ENCODE measurements around the gene FANCF.

Gene FANCF

DNA sequence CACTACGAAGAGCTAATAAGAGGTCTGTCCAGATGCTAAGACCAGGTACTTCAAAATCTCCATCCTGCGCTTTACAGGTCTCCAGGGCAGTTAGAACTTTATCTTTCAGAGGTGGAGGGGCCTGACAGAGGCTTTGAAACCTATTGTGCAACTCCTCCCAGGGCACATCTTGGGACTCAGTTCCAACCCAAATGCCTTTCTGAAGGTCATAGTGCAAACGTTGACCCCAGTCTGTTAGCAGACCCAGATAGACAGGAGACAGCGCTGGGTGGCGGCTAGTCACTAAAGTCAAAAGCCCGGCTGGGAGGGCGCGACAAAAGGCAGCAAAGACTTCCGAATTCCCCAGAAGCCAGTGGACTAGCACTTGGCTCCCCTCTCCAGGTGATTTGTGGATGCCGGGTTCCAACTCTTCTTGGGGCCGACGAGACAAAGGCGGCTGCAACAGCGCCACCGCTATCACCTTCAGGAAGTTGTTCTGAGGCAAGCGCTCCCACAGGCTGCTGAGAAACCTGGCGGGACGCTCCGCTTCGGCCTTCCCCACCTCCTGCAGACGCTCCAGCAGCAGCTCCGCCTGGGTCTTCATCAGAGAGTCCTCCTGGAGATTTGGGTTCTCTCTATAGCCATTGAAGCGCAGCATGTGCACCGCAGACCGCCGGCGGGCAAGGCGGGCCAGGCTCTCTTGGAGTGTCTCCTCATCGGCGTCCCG lies 728 bp downstream of the FANCF start:
- DNase-seq, result peak; percentile 54

DNA sequence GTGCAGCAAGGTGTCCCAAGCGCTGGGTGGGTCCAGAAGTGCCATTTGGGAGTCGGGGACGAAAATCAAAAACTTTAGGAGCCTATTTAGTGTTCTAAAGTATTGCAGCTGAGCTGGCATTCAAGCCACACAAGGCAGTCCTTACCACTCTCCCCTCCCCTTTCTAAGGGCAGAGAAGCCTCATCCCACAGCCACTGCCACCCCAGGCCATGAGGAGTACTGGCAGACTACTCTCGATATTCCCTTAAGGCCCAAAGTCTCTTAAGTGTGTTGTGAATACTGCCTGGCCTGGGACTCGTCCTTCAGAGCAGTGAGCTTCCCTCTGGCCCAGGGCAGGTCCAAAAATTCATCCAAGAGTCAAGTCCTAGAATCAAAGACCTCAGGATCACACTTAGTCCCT lies 7.8 kb downstream of the FANCF start:
- DNase-seq, result no peak

DNA sequence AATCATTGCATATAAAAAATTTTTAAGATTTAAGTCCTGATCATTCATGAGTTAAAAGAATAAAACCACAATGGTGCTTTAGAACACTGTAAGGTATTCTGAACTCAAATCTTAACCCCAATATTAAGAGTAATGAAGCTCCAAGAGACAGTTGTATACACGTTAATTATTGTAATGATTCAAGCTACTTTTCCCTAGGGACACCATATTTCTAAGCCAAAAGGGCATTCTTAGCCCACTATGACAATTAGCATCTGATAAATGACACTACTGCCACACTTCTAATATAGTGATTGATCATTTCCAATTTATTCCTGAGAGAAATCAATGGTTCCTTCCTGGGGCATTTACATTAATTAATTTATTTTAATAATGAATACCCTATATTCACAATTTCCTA lies 21.7 kb downstream of the FANCF start:
- no peak for DNase-seq

DNA sequence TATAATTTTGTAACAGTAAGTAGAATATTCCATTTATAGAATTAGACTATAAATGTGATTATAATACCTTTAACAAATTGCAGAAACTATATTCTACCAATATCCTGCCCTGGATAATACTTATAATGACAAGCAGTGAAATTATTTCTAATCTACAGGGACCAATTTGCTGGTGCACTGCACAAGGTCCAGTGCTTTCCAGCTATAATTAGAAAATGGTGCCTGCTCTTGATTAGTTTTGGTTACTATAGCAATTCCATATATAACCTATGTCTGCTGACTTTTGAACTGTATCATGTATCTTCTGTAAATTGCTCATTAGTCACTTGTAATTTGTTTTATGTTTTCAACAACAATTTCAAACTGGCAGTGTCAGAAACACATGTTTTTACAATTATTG lies 23.1 kb downstream of the FANCF start:
- DNase-seq, result no peak

DNA sequence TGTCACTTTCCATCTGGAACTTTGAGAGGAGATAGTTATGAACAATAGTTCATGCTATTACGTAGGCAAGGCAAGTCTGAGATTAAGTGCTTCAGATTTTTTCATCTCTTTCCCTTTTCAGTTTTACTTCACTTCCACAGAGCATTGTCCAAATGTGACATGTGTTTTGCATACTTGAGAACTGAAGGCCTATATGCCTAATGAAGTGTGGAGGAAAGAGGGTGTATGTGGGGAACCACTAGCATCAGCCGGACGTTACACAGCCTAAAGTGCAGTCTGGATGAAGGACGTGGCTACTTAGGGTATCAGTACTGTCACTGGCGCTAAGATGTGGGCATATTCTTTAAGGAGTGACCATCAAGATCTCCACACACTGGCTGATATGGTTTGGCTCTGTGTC lies 26.2 kb downstream of the FANCF start:
- DNase-seq, result no peak

DNA sequence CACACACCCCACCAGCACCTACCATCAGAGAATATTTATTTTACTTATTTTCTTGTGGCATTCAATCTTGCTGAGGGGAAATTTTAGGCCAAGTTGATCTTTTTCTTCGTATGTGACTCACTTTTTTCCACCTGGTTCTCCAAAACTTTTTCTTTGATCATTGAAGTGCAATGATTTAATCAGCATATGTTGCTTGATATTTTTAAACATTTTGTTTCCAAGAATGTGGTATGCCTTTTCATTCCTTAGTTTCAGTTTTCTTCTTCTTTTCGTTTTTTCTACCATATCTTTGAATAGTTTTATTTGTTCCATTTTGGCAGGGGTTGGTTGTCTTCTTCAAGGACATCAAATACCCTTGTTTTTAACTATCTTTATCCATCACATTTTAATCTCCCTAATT lies 28.6 kb downstream of the FANCF start:
- no peak for DNase-seq

DNA sequence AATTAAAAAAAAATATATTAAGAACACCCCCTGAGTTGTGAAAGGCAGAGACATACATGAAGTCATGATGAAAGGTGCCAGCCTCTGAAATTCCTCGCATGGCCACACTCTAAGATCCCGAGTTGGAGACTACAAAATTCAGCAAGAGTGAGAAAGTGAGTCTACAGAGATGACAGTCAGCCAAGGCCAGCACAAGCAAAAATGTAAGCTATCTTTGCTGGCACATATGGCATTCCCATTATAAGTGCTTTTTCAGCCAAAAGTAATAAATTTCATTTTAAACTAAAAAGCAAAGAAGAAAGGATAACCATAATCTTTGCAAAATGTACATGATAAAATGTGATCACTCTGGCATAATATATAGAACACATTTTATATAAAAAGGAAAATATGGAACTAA lies 40.6 kb downstream of the FANCF start:
- no peak for DNase-seq

DNA sequence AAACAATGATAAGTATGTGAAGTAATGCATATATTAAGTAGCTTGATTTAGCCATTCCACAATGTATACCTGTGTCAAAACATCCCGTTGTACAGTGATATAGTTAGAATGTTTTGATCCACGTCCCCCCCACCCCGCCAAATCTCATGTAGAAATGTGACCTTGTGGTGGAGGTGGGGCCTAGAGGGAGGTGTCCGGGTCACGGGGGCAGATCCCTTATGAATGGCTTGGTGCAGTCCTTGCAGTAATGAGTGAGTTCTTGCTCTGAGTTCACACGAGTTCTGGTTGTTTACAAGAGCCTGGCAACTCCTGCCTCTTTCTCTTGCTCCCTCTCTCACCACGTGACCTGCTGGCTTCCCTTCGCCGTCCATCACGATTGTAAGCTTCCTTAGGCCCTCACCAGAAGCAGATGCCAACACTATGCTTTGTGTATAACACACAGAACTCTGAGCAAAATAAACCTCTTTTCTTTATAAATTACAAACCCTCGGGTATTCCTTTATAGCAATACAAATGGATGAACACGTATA lies 41.6 kb downstream of the FANCF start:
- no peak for DNase-seq

DNA sequence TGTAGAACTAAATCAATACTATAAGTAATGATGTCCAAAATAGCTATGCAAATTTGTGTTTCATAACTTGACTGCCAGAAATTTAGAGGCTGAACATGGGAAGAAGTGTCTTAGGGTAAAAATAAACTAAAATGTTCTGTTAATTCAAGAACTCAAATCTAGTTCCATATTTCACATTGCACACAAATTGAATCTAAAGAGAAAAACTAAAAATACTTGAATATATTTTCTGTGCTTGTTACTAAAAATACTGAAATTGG lies 43.5 kb downstream of the FANCF start:
- DNase-seq, result no peak

DNA sequence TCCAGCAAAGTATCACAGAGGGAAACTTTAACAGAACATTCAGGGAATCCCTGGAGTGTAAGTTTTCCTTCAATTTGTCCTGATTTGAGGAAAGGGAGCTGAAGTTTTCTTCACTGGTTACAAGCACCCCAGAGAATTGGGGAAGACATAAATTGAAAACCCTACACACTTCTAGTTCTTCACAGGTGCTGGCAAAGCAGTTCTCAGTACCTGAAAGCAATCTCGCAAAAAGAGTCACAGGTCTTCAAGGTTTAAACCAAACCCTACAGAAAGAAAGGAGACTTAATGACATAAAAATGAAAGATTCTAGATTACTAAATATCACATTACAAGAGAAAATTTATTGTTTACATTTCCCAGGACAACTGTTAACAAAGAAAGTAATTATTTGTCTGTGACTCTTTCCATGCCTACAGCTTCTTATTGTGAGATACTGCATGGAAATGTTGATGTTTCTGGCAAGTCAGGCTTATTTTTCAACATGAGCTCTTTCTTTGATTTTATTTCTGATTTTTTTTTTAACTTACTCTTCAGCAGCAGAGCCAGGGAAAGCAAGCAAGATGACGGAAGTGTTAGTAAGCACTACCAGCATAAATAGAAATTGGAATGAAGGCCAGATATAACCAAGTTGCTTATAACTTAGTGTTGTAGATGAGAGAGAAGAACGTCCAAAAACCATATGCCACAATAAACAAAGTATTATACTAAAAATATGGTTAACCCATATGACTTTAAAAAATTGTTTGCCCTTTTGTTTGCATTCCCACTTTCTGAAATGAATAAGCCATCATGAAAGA lies 44.1 kb downstream of the FANCF start:
- DNase-seq, result no peak

DNA sequence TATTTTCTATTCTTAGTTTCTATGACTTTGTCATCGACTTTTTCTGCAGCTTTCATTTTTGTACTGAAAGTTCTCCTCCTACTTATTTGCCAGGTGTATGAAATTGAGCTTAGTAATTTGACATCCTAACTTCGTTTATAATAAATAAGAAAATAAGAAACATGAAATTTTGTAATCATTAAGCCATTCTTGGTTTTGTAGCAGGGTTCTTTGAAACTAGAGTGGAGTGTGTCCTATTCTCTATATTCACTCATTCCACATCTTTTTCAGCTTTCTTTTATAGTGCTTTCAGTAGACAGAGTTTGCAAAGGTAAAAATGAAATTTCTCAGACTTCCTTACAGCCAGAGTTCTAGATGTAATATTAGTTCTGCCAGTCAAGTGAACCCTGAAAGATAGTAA lies 47.8 kb downstream of the FANCF start:
- DNase-seq, result no peak

All from effector CD4-positive, alpha-beta T cell (primary cell).